Globus pallidus (tissue), 1 donor: Measurements from ENCODE around the gene SMYD1.

Source experiments
- DNase-seq: peaks from one replicate; pipeline ENCODE4 v3.0.0-alpha.2; 2015; ENCODE audit warnings: low spot score

Gene SMYD1

GRCh38 chr2:88087073-88087472 lies 19.4 kb downstream of the SMYD1 start:
- DNase-seq = no peak

- DNase-seq = no peak
Measured at GRCh38 chr2:88087763-88088162, 20.1 kb downstream of the SMYD1 start.

GRCh38 chr2:88088999-88089398 lies 21.4 kb downstream of the SMYD1 start:
- no peak for DNase-seq

- DNase-seq = no peak
Measured at GRCh38 chr2:88090446-88091283, 23.0 kb downstream of the SMYD1 start.

- DNase-seq = no peak
Measured at GRCh38 chr2:88091943-88092342, 24.3 kb downstream of the SMYD1 start.

- DNase-seq = no peak
Measured at GRCh38 chr2:88092773-88093172, 25.1 kb downstream of the SMYD1 start.

GRCh38 chr2:88095022-88095421 lies 27.4 kb downstream of the SMYD1 start:
- no peak for DNase-seq

GRCh38 chr2:88096708-88097107 lies 29.1 kb downstream of the SMYD1 start:
- no peak for DNase-seq

GRCh38 chr2:88097192-88097591 lies 29.6 kb downstream of the SMYD1 start:
- no peak for DNase-seq

- DNase-seq = no peak
Measured at GRCh38 chr2:88097891-88098557, 30.4 kb downstream of the SMYD1 start.

GRCh38 chr2:88098558-88098900 lies 30.9 kb downstream of the SMYD1 start:
- no peak for DNase-seq

GRCh38 chr2:88099798-88100488 lies 32.3 kb downstream of the SMYD1 start:
- no peak for DNase-seq

GRCh38 chr2:88100489-88100858 lies 32.8 kb downstream of the SMYD1 start:
- peak; percentile 43 for DNase-seq

GRCh38 chr2:88108796-88109195 lies 41.2 kb downstream of the SMYD1 start:
- no peak for DNase-seq

GRCh38 chr2:88110830-88111229 lies 43.2 kb downstream of the SMYD1 start:
- no peak for DNase-seq

GRCh38 chr2:88113069-88113468 lies 45.4 kb downstream of the SMYD1 start:
- DNase-seq = no peak

- peak; percentile 9 for DNase-seq
Measured at GRCh38 chr2:88114889-88115288, 47.3 kb downstream of the SMYD1 start.

GRCh38 chr2:88115825-88116518 lies 48.3 kb downstream of the SMYD1 start:
- no peak for DNase-seq

GRCh38 chr2:88116669-88117432 lies 49.2 kb downstream of the SMYD1 start:
- DNase-seq = no peak

GRCh38 chr2:88117973-88118372 lies 50.3 kb downstream of the SMYD1 start:
- no peak for DNase-seq

- no peak for DNase-seq
Measured at GRCh38 chr2:88121678-88122077, 54.1 kb downstream of the SMYD1 start.
